IMR-90 (cell line): ENCODE data around the gene CAMKMT. TPM values are rescaled to one million over a fixed set of nuclear protein-coding genes. Genes with fewer than 3 reads are reported as not detected.

Experiments used
- ATAC-seq: fragments of 200-7000 bp; cut with Tn5 transposase; 2 replicates; pipeline ENCODE4 v1.9.1; 2020; ENCODE audit warnings: low read depth, mild to moderate bottlenecking, moderate library complexity
- BruUV-seq: library from RNA; stranded (reverse); fragments of 400-500 nt; replicated peaks from 2 replicates; lab custom pipeline; 2021; lab: Mats Ljungman, UMichigan
- CTCF ChIA-PET: fragments of 300-600 bp; formaldehyde crosslinking; extraction: SDS; loops from one replicate; lab custom pipeline; 2021; ENCODE audit warnings: antibody characterized with exemption; lab: Yijun Ruan, JAX
- POLR2A ChIA-PET: fragments of 300-600 bp; sonication (Branson Sonifier 250); formaldehyde crosslinking; loops from one replicate; lab custom pipeline; 2022; ENCODE audit warnings: antibody characterized with exemption; ENCODE audit not compliant: unreplicated experiment; lab: Charles Lee
- DNase-seq: peaks from one replicate; pipeline ENCODE4 v3.0.0; 2013
- H2AFZ ChIP-seq: replicated peaks from 2 replicates; pipeline ENCODE3; 2013; ENCODE audit warnings: low read length, mild to moderate bottlenecking; ENCODE audit not compliant: poor library complexity
- H2AK5ac ChIP-seq: 2 replicates; pipeline ENCODE4 v1.6.1; 2013; ENCODE audit warnings: low read depth, low read length, inconsistent platforms
- H2AK9ac ChIP-seq: replicated peaks from 2 replicates; pipeline ENCODE3; 2013; ENCODE audit warnings: mild to moderate bottlenecking, low read depth, low read length, moderate library complexity; ENCODE audit not compliant: poor library complexity
- H2BK120ac ChIP-seq: 2 replicates; pipeline ENCODE4 v1.6.1; 2013; ENCODE audit warnings: low read depth, low read length, inconsistent platforms
- H2BK15ac ChIP-seq: 3 replicates; pipeline ENCODE4 v1.6.1; 2013; ENCODE audit warnings: low read depth, low read length, inconsistent platforms
- H2BK20ac ChIP-seq: 2 replicates; pipeline ENCODE4 v1.6.1; 2013; ENCODE audit warnings: low read depth, mild to moderate bottlenecking, inconsistent platforms, low read length, moderate library complexity
- H2BK5ac ChIP-seq: 2 replicates; pipeline ENCODE4 v1.6.1; 2013; ENCODE audit warnings: mild to moderate bottlenecking, low read depth, low read length, inconsistent platforms; ENCODE audit not compliant: poor library complexity, severe bottlenecking
- H3K14ac ChIP-seq: replicated peaks from 2 replicates; pipeline ENCODE4 v1.6.1; 2013; ENCODE audit warnings: low read depth, low read length, inconsistent platforms
- H3K18ac ChIP-seq: 2 replicates; pipeline ENCODE4 v1.6.1; 2013; ENCODE audit warnings: low read depth, low read length, control low read depth
- H3K23ac ChIP-seq: 2 replicates; pipeline ENCODE4 v1.6.1; 2013; ENCODE audit warnings: low read depth, low read length, inconsistent platforms
- H3K27ac ChIP-seq: 2 replicates; pipeline ENCODE4 v1.5.1; 2013; ENCODE audit warnings: mild to moderate bottlenecking, control low read depth, low read length; ENCODE audit not compliant: insufficient read depth
- H3K27me3 ChIP-seq: 2 replicates; pipeline ENCODE4 v1.6.1; 2013; ENCODE audit warnings: low read length; ENCODE audit not compliant: control insufficient read depth, insufficient read depth
- H3K36me3 ChIP-seq: 2 replicates; pipeline ENCODE4 v1.6.1; 2013; ENCODE audit warnings: low read length, mixed read lengths; ENCODE audit not compliant: control insufficient read depth, insufficient read depth
- H3K4ac ChIP-seq: 2 replicates; pipeline ENCODE4 v1.6.1; 2013; ENCODE audit warnings: low read depth, low read length, inconsistent platforms
- H3K4me1 ChIP-seq: 2 replicates; pipeline ENCODE4 v1.6.1; 2013; ENCODE audit warnings: low read length, mixed read lengths; ENCODE audit not compliant: control insufficient read depth, insufficient read depth
- H3K4me2 ChIP-seq: 2 replicates; pipeline ENCODE4 v1.6.1; 2013; ENCODE audit warnings: low read depth, mild to moderate bottlenecking, control low read depth, low read length, moderate library complexity
- H3K4me3 ChIP-seq: 2 replicates; pipeline ENCODE4 v1.5.1; 2013; ENCODE audit warnings: low read depth, mild to moderate bottlenecking, control low read depth, low read length, moderate library complexity; ENCODE audit not compliant: insufficient read depth
- H3K56ac ChIP-seq: 2 replicates; pipeline ENCODE4 v1.6.1; 2013; ENCODE audit warnings: low read length, inconsistent platforms; ENCODE audit not compliant: insufficient read depth; ENCODE audit errors: extremely low read depth
- H3K79me1 ChIP-seq, 2 experiments: 2 replicates each; pipeline ENCODE4 v1.6.1; 2013; ENCODE audit warnings: low read length in 2 of 2, inconsistent platforms in 1 of 2, low read depth in 1 of 2
- H3K9ac ChIP-seq: 2 replicates; pipeline ENCODE4 v1.6.1; 2013; ENCODE audit warnings: low read depth, low read length, control low read depth
- H3K9me1 ChIP-seq: 2 replicates; pipeline ENCODE4 v1.6.1; 2013; ENCODE audit warnings: low read length, inconsistent platforms; ENCODE audit not compliant: insufficient read depth
- H3K9me3 ChIP-seq: 2 replicates; pipeline ENCODE4 v1.6.1; 2013; ENCODE audit warnings: low read length; ENCODE audit not compliant: control insufficient read depth, insufficient read depth
- H4K20me1 ChIP-seq: 2 replicates; pipeline ENCODE4 v1.6.1; 2013; ENCODE audit warnings: low read length, inconsistent platforms; ENCODE audit not compliant: insufficient read depth
- H4K5ac ChIP-seq: 2 replicates; pipeline ENCODE4 v1.6.1; 2013; ENCODE audit warnings: mild to moderate bottlenecking, low read depth, low read length, control low read depth
- H4K8ac ChIP-seq, 2 experiments: 2 replicates each; pipeline ENCODE4 v1.6.1; 2013; ENCODE audit warnings: low read depth in 2 of 2, low read length in 2 of 2, control low read depth in 1 of 2, inconsistent platforms in 1 of 2
- H4K91ac ChIP-seq: 2 replicates; pipeline ENCODE4 v1.6.1; 2013; ENCODE audit warnings: low read depth, low read length, inconsistent platforms; ENCODE audit not compliant: insufficient read depth
- BHLHE40 ChIP-seq: fragments of 150-350 bp; IDR thresholded peaks from 2 replicates; pipeline ENCODE4 v1.6.1; 2016; ENCODE audit warnings: mild to moderate bottlenecking, low read depth, low read length
- CEBPB ChIP-seq: IDR thresholded peaks from 2 replicates; pipeline ENCODE4 v1.6.1; 2012; ENCODE audit warnings: low read depth, low read length, improper control_type of control experiment
- CHD1 ChIP-seq: IDR thresholded peaks from 2 replicates; pipeline ENCODE4 v1.6.1; 2012; ENCODE audit warnings: low read depth, low read length, improper control_type of control experiment
- FOS ChIP-seq: fragments of 150-350 bp; IDR thresholded peaks from 2 replicates; pipeline ENCODE4 v1.6.1; 2016; ENCODE audit warnings: low read depth, low read length
- MAFK ChIP-seq: IDR thresholded peaks from 2 replicates; pipeline ENCODE4 v1.6.1; 2012; ENCODE audit warnings: low read depth, low read length, improper control_type of control experiment
- MAZ ChIP-seq: IDR thresholded peaks from 2 replicates; pipeline ENCODE4 v1.6.1; 2012; ENCODE audit warnings: low read depth, mild to moderate bottlenecking, low read length, improper control_type of control experiment, moderate library complexity, borderline replicate concordance
- MXI1 ChIP-seq: IDR thresholded peaks from 2 replicates; pipeline ENCODE4 v1.6.1; 2012; ENCODE audit warnings: low read depth, mild to moderate bottlenecking, low read length, moderate library complexity, borderline replicate concordance
- NFE2L2 ChIP-seq: fragments of 150-350 bp; IDR thresholded peaks from 2 replicates; pipeline ENCODE4 v1.6.1; 2016; ENCODE audit warnings: low read depth, mild to moderate bottlenecking, low read length
- POLR2A ChIP-seq: IDR thresholded peaks from 2 replicates; pipeline ENCODE4 v1.6.1; 2012; ENCODE audit warnings: mild to moderate bottlenecking, low read depth, low read length
- RAD21 ChIP-seq: IDR thresholded peaks from 2 replicates; pipeline ENCODE4 v1.6.1; 2012; ENCODE audit warnings: low read length, improper control_type of control experiment
- RCOR1 ChIP-seq: IDR thresholded peaks from 2 replicates; pipeline ENCODE4 v1.6.1; 2012; ENCODE audit warnings: mild to moderate bottlenecking, low read length, improper control_type of control experiment; ENCODE audit not compliant: insufficient replicate concordance
- RFX5 ChIP-seq: IDR thresholded peaks from 2 replicates; pipeline ENCODE4 v1.8.0; 2012; ENCODE audit warnings: low read depth, mild to moderate bottlenecking, low read length, moderate library complexity
- SMC3 ChIP-seq: fragments of 150-350 bp; IDR thresholded peaks from 2 replicates; pipeline ENCODE4 v1.6.1; 2016; ENCODE audit warnings: low read depth, mild to moderate bottlenecking, antibody characterized with exemption, low read length, moderate library complexity
- WGBS, 2 experiments: methylation state at CpG; one replicate each; pipeline versions ENCODE4 v1.1.5 to v1.1.7; 2013; ENCODE audit warnings: missing lambda C conversion rate in 2 of 2; ENCODE audit not compliant: insufficient read length in 1 of 2; ENCODE audit errors: extremely low coverage in 2 of 2; 5-methylcytosine and 5-hydroxymethylcytosine counted together
- dilution Hi-C: fragments of 300-500 bp; cut with HindIII; formaldehyde crosslinking; loops from one replicate; pipeline ENCODE4 v1.14.3; 2018; ENCODE audit warnings: low sequenced_read_pairs; ENCODE audit not compliant: unreplicated experiment
- in situ Hi-C: fragments of 300-500 bp; cut with MboI; formaldehyde crosslinking; loops from 3 replicates; pipeline ENCODE4 v1.14.3; 2019; ENCODE audit warnings: low sequenced_read_pairs, inconsistent platforms, mixed read lengths
- intact Hi-C: fragments of 100-400 bp; cut with micrococcal nuclease; formaldehyde crosslinking; loops from 2 replicates; pipeline ENCODE4 v1.10.0; 2022
- polyA plus RNA-seq, 3 experiments: library from polyadenylated mRNA; depleted of rRNA; stranded (reverse); fragments of >200 nt; gene quantifications; 2 replicates each; pipeline ENCODE4 v1.2.3, GENCODE V29; 2012; ENCODE audit warnings: low replicate concordance in 1 of 3
- total RNA-seq: library from RNA; depleted of rRNA; stranded (reverse); fragments of >200 nt; gene quantifications from 2 replicates; pipeline ENCODE4 v1.2.3, GENCODE V29; 2012
- TF ChIP-seq, protein P1 (sequence below): conservative IDR thresholded peaks from 2 replicates; pipeline ENCODE4 v1.5.1; 2012; ENCODE audit warnings: mild to moderate bottlenecking, low read depth, low read length, improper control_type of control experiment
- TF ChIP-seq, protein P2 (sequence below): fragments of 150-350 bp; IDR thresholded peaks from 2 replicates; pipeline ENCODE4 v1.6.1; 2017; ENCODE audit warnings: mild to moderate bottlenecking, antibody characterized with exemption, low read length, low read depth
- TF ChIP-seq, protein P3 (sequence below): fragments of 150-350 bp; IDR thresholded peaks from 2 replicates; pipeline ENCODE4 v1.6.1; 2016; ENCODE audit warnings: low read depth, mild to moderate bottlenecking, low read length, moderate library complexity, borderline replicate concordance

Gene CAMKMT
- total and polyA plus RNA-seq, 2 of the 4 experiments (the other 2 are of a cell fraction) = 4.4 to 6.8 TPM

DNA sequence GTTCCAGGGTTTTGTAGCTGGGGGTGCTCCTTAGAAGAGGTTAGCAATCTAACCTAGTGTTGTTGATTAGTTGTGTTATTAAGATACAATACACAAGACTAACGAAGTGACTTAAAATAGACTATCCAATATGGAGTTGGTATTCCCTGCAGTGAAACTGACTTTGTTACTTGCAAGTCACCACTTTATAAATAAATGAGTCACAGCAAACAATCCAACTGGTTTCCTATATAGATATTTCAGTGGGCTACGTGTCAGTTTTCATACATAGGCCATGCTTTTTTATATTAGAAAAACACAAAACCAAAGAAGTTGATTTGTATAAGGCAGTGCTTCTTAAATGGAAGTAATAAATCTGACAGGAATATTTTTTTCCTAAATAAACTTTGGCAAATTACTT is 274.0 kb downstream of the CAMKMT start:
- Histone ChIP-seq H3K27ac (no peak overlapping the region), H3K4me3 (no peak overlapping the region), H3K4me1 (no peaks in the 10 kb centered on the region), H3K14ac (no peak overlapping the region), H3K79me1 (no peaks in the 10 kb centered on the region), H4K8ac (no peak overlapping the region), H2BK5ac (no peak overlapping the region), H2AK5ac (no peak overlapping the region), H3K18ac (no peak overlapping the region), H3K9me3 (no peaks in the 10 kb centered on the region), H4K91ac (no peak overlapping the region), H3K9me1 (no peaks in the 10 kb centered on the region), H3K36me3 (no peaks in the 10 kb centered on the region), H3K56ac (no peak overlapping the region), H2AK9ac (no peak overlapping the region), H2BK15ac (no peak overlapping the region), H4K20me1 (no peaks in the 10 kb centered on the region), H3K23ac (no peak overlapping the region), H2BK120ac (no peak overlapping the region), H3K27me3 (no peaks in the 10 kb centered on the region), H3K4me2 (no peak overlapping the region), H2AFZ (no peak overlapping the region), H3K9ac (no peak overlapping the region), H2BK20ac (no peak overlapping the region), H4K5ac (no peak overlapping the region), H3K4ac (no peak overlapping the region)
- TF ChIP-seq MXI1 (no peak), NFE2L2 (no peak), SMC3 (no peak), FOS (no peak), MAZ (no peak), RCOR1 (no peak), RAD21 (no peak), BHLHE40 (no peak), POLR2A (no peak), CHD1 (no peak), RFX5 (no peak), MAFK (no peak), CEBPB (no peak)
- TF ChIP-seq, protein P1, sequence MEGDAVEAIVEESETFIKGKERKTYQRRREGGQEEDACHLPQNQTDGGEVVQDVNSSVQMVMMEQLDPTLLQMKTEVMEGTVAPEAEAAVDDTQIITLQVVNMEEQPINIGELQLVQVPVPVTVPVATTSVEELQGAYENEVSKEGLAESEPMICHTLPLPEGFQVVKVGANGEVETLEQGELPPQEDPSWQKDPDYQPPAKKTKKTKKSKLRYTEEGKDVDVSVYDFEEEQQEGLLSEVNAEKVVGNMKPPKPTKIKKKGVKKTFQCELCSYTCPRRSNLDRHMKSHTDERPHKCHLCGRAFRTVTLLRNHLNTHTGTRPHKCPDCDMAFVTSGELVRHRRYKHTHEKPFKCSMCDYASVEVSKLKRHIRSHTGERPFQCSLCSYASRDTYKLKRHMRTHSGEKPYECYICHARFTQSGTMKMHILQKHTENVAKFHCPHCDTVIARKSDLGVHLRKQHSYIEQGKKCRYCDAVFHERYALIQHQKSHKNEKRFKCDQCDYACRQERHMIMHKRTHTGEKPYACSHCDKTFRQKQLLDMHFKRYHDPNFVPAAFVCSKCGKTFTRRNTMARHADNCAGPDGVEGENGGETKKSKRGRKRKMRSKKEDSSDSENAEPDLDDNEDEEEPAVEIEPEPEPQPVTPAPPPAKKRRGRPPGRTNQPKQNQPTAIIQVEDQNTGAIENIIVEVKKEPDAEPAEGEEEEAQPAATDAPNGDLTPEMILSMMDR = no peak
- TF ChIP-seq, protein P2, sequence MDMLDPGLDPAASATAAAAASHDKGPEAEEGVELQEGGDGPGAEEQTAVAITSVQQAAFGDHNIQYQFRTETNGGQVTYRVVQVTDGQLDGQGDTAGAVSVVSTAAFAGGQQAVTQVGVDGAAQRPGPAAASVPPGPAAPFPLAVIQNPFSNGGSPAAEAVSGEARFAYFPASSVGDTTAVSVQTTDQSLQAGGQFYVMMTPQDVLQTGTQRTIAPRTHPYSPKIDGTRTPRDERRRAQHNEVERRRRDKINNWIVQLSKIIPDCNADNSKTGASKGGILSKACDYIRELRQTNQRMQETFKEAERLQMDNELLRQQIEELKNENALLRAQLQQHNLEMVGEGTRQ = no peak
- TF ChIP-seq, protein P3, sequence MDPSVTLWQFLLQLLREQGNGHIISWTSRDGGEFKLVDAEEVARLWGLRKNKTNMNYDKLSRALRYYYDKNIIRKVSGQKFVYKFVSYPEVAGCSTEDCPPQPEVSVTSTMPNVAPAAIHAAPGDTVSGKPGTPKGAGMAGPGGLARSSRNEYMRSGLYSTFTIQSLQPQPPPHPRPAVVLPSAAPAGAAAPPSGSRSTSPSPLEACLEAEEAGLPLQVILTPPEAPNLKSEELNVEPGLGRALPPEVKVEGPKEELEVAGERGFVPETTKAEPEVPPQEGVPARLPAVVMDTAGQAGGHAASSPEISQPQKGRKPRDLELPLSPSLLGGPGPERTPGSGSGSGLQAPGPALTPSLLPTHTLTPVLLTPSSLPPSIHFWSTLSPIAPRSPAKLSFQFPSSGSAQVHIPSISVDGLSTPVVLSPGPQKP = no peak
- no TSS peak for BruUV-seq
- ATAC-seq (no peak), DNase-seq (no peak)
- dilution Hi-C loops = no loop called here
- ChIA-PET CTCF (no interaction called here), POLR2A (no interaction called here)
- WGBS, 2 experiments = no CpG with 5 or more reads among the region's 2 CpGs
- in situ Hi-C loops = no loop called here
- intact Hi-C loops = no loop called here
